ENCODE results near the gene GMDS.

GMDS gene

GRCh38 chr6:1971612-1972011 is 273.8 kb downstream of the GMDS start:
- DNase-seq, result no peak

GRCh38 chr6:1970151-1970561 is 275.2 kb downstream of the GMDS start:
- no peak for DNase-seq

GRCh38 chr6:1966713-1967112 is 278.7 kb downstream of the GMDS start:
- DNase-seq, result no peak

- DNase-seq, result no peak
Measured at GRCh38 chr6:1965596-1966224, 279.7 kb downstream of the GMDS start.

- DNase-seq, result no peak
Measured at GRCh38 chr6:1963596-1963995, 281.8 kb downstream of the GMDS start.

GRCh38 chr6:1962201-1962600 is 283.2 kb downstream of the GMDS start:
- no peak for DNase-seq

GRCh38 chr6:1960486-1961142 is 284.8 kb downstream of the GMDS start:
- no peak for DNase-seq

- DNase-seq, result no peak
Measured at GRCh38 chr6:1958257-1958656, 287.1 kb downstream of the GMDS start.

- DNase-seq, result no peak
Measured at GRCh38 chr6:1957746-1958145, 287.7 kb downstream of the GMDS start.

GRCh38 chr6:1952740-1953360 is 292.6 kb downstream of the GMDS start:
- no peak for DNase-seq

- no peak for DNase-seq
Measured at GRCh38 chr6:1950631-1951030, 294.8 kb downstream of the GMDS start.

GRCh38 chr6:1949538-1949937 is 295.9 kb downstream of the GMDS start:
- no peak for DNase-seq

GRCh38 chr6:1947922-1948321 is 297.5 kb downstream of the GMDS start:
- DNase-seq, result no peak

GRCh38 chr6:1946583-1946982 is 298.8 kb downstream of the GMDS start:
- no peak for DNase-seq

- DNase-seq, result no peak
Measured at GRCh38 chr6:1945235-1945832, 300.1 kb downstream of the GMDS start.

- DNase-seq, result no peak
Measured at GRCh38 chr6:1942834-1943233, 302.6 kb downstream of the GMDS start.

- DNase-seq, result no peak
Measured at GRCh38 chr6:1941534-1941933, 303.9 kb downstream of the GMDS start.

- no peak for DNase-seq
Measured at GRCh38 chr6:1940381-1940780, 305.0 kb downstream of the GMDS start.

- no peak for DNase-seq
Measured at GRCh38 chr6:1933292-1933691, 312.1 kb downstream of the GMDS start.

- no peak for DNase-seq
Measured at GRCh38 chr6:1931817-1932216, 313.6 kb downstream of the GMDS start.

- DNase-seq, result no peak
Measured at GRCh38 chr6:1930356-1930755, 315.0 kb downstream of the GMDS start.

- DNase-seq, result no peak
Measured at GRCh38 chr6:1929931-1930330, 315.5 kb downstream of the GMDS start.

- no peak for DNase-seq
Measured at GRCh38 chr6:1925743-1926430, 319.5 kb downstream of the GMDS start.

GRCh38 chr6:1923449-1923848 is 322.0 kb downstream of the GMDS start:
- no peak for DNase-seq
